K562 (cell line): Measurements from ENCODE around the gene DND1. TPM values are rescaled to one million over a fixed set of nuclear protein-coding genes. Genes with fewer than 3 reads are reported as not detected.

Experiments used
- CEBPG ChIP-seq, 3 experiments: fragments of 200-800 bp in 1 of 3; sonication (Bioruptor generic) in 1 of 3; sonication (generic) in 1 of 3; formaldehyde crosslinking in 1 of 3; IDR thresholded peaks in 2 of 3; conservative IDR thresholded peaks in 1 of 3; 2 replicates each; pipeline versions ENCODE4 v1.6.1 to v1.8.0; 2016 to 2022; ENCODE audit warnings: missing compliant biosample characterization in 2 of 3, missing genetic modification characterization in 2 of 3, mild to moderate bottlenecking in 1 of 3, missing genetic modification reagents in 1 of 3
- CHD2 ChIP-seq: IDR thresholded peaks from 2 replicates; pipeline ENCODE4 v1.6.1; 2011; ENCODE audit warnings: low read depth, low read length
- DNMT1 ChIP-seq: fragments of 450-650 bp; IDR thresholded peaks from 2 replicates; pipeline ENCODE4 v1.6.1; 2016; ENCODE audit warnings: antibody characterized with exemption, mild to moderate bottlenecking
- HNRNPL ChIP-seq: fragments of 200-400 bp; formaldehyde crosslinking; IDR thresholded peaks from 2 replicates; pipeline ENCODE4 v1.6.1; 2017; ENCODE audit warnings: low read depth, mild to moderate bottlenecking, low read length
- NR2F6 ChIP-seq: fragments of 450-650 bp; formaldehyde crosslinking; IDR thresholded peaks from 2 replicates; pipeline ENCODE4 v1.4.0; 2020; ENCODE audit warnings: mild to moderate bottlenecking
- THRAP3 ChIP-seq: fragments of 450-650 bp; IDR thresholded peaks from 2 replicates; pipeline ENCODE4 v1.6.1; 2016; ENCODE audit warnings: mild to moderate bottlenecking, inconsistent platforms, borderline replicate concordance
- ZNF444 ChIP-seq: fragments of 250-450 bp; sonication (Bioruptor Pico); IDR thresholded peaks from 2 replicates; pipeline ENCODE4 v1.4.0; 2020; ENCODE audit warnings: mild to moderate bottlenecking, moderate library complexity
- polyA plus RNA-seq, 8 experiments: library from polyadenylated mRNA; depleted of rRNA in 4 of 8; stranded (reverse) in 5 of 8; unstranded in 3 of 8; fragments of >200 nt; fragmentation: Nextera tagmentation in 2 of 8; fragmentation: Illumina TruSeq in 1 of 8; extraction: Ambion mirVana in 2 of 8; extraction: Trizol in 1 of 8; gene quantifications; 2 replicates each; pipeline versions ENCODE4 v1.2.1 to v1.2.3, GENCODE V29; 2011 to 2014; ENCODE audit warnings: inconsistent platforms in 1 of 8, missing spikeins in 1 of 8
- total RNA-seq, 7 experiments: library from RNA; depleted of rRNA in 6 of 7; stranded (reverse); fragments of >200 nt in 6 of 7; fragmentation: Illumina TruSeq in 2 of 7; extraction: Trizol in 2 of 7; gene quantifications; 2 replicates each; pipeline versions ENCODE4 v1.2.1 to v1.2.3, GENCODE V29; 2011 to 2021; ENCODE audit warnings: low replicate concordance in 1 of 7
- TF ChIP-seq, protein P1 (sequence below): fragments of 450-650 bp; IDR thresholded peaks from 2 replicates; pipeline ENCODE4 v1.6.1; 2014; ENCODE audit warnings: low read depth, mild to moderate bottlenecking, moderate library complexity, borderline replicate concordance
- TF ChIP-seq, protein P2 (sequence below): fragments of 250-450 bp; sonication (Bioruptor Pico); IDR thresholded peaks from 2 replicates; pipeline ENCODE4 v1.4.0; 2020; ENCODE audit warnings: mild to moderate bottlenecking, moderate library complexity
- TF ChIP-seq, protein P3 (sequence below), 3 experiments: fragments of 200-800 bp in 1 of 3; fragments of 250-450 bp in 1 of 3; fragments of 450-650 bp in 1 of 3; sonication (Bioruptor Pico) in 1 of 3; sonication (Bioruptor generic) in 1 of 3; formaldehyde crosslinking in 1 of 3; IDR thresholded peaks; 2 replicates each; pipeline versions ENCODE4 v1.6.1 to v1.8.0; 2016 to 2022; ENCODE audit warnings: mild to moderate bottlenecking in 2 of 3, missing genetic modification characterization in 2 of 3, missing compliant biosample characterization in 1 of 3, moderate library complexity in 1 of 3
- TF ChIP-seq, protein P4 (sequence below), 2 experiments: fragments of 150-350 bp in 1 of 2; IDR thresholded peaks; 2 replicates each; pipeline ENCODE4 v1.6.1; 2012 to 2016; ENCODE audit warnings: low read depth in 2 of 2, low read length in 2 of 2, mild to moderate bottlenecking in 1 of 2, moderate library complexity in 1 of 2

DND1 gene
- total and polyA plus RNA-seq, 9 of the 15 experiments (the other 6 are each of a cell fraction or from before 2014, with no cell fraction given): 0.37 to 2.0 (median 0.90) TPM; not detected in 3

DNA sequence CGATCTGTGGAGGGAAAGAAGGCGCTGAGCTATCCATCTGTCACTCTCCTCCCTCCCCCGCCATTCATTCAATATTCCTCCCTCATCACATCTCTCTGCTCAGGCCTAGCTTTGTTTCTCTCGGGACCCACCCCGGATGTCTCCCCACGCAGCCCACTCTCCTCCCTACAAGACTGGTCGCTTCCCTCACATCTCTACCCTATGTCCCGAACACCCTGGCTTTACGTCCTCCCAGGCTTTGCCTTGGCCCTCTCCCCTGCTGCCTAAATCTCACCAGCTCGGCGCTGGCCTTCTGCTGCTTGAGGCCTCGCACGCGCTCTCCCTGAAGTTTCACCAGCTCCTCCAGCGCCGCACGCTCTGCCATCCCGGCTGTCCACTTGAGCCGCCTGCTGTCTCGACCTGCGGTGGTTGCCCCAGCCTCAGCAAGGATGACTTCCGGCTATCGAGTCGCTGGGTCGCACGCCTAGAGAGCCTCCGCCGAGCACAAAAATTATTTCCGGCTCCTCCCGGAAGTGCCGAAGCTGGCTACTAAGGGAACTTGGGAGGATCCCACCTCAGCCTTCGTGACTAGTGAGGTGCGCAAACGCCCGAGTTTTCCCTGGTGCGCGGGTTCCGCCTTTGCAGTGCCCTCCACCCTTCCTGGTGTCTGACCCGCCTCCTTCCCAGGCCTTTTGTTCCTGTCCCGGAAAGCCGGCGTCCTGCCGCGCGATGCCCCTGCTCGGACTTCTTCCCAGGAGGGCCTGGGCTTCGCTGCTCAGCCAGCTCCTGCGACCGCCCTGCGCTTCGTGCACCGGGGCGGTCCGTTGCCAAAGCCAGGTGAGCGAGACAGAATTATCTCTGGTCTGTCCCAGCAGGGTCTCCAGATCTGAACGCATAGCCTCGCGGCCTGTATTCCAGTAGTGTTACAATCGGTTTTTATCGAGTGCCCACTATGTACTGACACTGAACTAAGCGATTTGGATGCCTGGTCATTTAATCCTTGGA, 17.9 kb upstream of the DND1 start, which contains the start of the genes HARS1 and HARS2 (continued):
- TF ChIP-seq DNMT1 (no peak), CEBPG (CRISPR knock-in tag; IDR thresholded peaks at IDR 0.05) (0 out of 2 replicates have a peak, but pooled peaks have one; percentile 16), CEBPG (tag; conservative IDR thresholded peaks at IDR 0.05 in 1 of 2, IDR thresholded peaks at IDR 0.05 in 1 of 2) (no peak), ZNF444 (CRISPR knock-in tag) (no peak), HNRNPL (no peak), NR2F6 (no peak), THRAP3 (no peak), CHD2 (0 out of 2 replicates have a peak, but pooled peaks have one; percentile 19)
- TF ChIP-seq, protein P1, sequence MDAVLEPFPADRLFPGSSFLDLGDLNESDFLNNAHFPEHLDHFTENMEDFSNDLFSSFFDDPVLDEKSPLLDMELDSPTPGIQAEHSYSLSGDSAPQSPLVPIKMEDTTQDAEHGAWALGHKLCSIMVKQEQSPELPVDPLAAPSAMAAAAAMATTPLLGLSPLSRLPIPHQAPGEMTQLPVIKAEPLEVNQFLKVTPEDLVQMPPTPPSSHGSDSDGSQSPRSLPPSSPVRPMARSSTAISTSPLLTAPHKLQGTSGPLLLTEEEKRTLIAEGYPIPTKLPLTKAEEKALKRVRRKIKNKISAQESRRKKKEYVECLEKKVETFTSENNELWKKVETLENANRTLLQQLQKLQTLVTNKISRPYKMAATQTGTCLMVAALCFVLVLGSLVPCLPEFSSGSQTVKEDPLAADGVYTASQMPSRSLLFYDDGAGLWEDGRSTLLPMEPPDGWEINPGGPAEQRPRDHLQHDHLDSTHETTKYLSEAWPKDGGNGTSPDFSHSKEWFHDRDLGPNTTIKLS: peak; percentile 74; the same call in 1 of the 2 replicates
- TF ChIP-seq, protein P2, sequence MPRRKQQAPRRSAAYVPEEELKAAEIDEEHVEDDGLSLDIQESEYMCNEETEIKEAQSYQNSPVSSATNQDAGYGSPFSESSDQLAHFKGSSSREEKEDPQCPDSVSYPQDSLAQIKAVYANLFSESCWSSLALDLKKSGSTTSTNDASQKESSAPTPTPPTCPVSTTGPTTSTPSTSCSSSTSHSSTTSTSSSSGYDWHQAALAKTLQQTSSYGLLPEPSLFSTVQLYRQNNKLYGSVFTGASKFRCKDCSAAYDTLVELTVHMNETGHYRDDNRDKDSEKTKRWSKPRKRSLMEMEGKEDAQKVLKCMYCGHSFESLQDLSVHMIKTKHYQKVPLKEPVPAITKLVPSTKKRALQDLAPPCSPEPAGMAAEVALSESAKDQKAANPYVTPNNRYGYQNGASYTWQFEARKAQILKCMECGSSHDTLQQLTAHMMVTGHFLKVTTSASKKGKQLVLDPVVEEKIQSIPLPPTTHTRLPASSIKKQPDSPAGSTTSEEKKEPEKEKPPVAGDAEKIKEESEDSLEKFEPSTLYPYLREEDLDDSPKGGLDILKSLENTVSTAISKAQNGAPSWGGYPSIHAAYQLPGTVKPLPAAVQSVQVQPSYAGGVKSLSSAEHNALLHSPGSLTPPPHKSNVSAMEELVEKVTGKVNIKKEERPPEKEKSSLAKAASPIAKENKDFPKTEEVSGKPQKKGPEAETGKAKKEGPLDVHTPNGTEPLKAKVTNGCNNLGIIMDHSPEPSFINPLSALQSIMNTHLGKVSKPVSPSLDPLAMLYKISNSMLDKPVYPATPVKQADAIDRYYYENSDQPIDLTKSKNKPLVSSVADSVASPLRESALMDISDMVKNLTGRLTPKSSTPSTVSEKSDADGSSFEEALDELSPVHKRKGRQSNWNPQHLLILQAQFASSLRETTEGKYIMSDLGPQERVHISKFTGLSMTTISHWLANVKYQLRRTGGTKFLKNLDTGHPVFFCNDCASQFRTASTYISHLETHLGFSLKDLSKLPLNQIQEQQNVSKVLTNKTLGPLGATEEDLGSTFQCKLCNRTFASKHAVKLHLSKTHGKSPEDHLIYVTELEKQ (CRISPR knock-in tag): no peak
- TF ChIP-seq, protein P3, sequence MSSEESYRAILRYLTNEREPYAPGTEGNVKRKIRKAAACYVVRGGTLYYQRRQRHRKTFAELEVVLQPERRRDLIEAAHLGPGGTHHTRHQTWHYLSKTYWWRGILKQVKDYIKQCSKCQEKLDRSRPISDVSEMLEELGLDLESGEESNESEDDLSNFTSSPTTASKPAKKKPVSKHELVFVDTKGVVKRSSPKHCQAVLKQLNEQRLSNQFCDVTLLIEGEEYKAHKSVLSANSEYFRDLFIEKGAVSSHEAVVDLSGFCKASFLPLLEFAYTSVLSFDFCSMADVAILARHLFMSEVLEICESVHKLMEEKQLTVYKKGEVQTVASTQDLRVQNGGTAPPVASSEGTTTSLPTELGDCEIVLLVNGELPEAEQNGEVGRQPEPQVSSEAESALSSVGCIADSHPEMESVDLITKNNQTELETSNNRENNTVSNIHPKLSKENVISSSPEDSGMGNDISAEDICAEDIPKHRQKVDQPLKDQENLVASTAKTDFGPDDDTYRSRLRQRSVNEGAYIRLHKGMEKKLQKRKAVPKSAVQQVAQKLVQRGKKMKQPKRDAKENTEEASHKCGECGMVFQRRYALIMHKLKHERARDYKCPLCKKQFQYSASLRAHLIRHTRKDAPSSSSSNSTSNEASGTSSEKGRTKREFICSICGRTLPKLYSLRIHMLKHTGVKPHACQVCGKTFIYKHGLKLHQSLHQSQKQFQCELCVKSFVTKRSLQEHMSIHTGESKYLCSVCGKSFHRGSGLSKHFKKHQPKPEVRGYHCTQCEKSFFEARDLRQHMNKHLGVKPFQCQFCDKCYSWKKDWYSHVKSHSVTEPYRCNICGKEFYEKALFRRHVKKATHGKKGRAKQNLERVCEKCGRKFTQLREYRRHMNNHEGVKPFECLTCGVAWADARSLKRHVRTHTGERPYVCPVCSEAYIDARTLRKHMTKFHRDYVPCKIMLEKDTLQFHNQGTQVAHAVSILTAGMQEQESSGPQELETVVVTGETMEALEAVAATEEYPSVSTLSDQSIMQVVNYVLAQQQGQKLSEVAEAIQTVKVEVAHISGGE (CRISPR knock-in tag; IDR thresholded peaks at IDR 0.05): peak; percentile 54 to 94 (median 73); a peak in 5 of 6 replicates
- TF ChIP-seq, protein P4, sequence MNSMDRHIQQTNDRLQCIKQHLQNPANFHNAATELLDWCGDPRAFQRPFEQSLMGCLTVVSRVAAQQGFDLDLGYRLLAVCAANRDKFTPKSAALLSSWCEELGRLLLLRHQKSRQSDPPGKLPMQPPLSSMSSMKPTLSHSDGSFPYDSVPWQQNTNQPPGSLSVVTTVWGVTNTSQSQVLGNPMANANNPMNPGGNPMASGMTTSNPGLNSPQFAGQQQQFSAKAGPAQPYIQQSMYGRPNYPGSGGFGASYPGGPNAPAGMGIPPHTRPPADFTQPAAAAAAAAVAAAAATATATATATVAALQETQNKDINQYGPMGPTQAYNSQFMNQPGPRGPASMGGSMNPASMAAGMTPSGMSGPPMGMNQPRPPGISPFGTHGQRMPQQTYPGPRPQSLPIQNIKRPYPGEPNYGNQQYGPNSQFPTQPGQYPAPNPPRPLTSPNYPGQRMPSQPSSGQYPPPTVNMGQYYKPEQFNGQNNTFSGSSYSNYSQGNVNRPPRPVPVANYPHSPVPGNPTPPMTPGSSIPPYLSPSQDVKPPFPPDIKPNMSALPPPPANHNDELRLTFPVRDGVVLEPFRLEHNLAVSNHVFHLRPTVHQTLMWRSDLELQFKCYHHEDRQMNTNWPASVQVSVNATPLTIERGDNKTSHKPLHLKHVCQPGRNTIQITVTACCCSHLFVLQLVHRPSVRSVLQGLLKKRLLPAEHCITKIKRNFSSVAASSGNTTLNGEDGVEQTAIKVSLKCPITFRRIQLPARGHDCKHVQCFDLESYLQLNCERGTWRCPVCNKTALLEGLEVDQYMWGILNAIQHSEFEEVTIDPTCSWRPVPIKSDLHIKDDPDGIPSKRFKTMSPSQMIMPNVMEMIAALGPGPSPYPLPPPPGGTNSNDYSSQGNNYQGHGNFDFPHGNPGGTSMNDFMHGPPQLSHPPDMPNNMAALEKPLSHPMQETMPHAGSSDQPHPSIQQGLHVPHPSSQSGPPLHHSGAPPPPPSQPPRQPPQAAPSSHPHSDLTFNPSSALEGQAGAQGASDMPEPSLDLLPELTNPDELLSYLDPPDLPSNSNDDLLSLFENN (IDR thresholded peaks at IDR 0.05; ENCODE audit: low read depth in 2 of 2, low read length in 2 of 2): peak in 1 of 2 experiments; percentile 61; a peak in 1 of 4 replicates
